CD14-positive monocyte (primary cell): ENCODE measurements around the gene JSRP1. TPM values are rescaled to one million over a fixed set of nuclear protein-coding genes. Genes with fewer than 3 reads are reported as not detected.
A peak's percentile ranks its signal among the peaks of the same experiment; 100 is the strongest.

Experiments
- DNase-seq, 3 donors: peaks; one replicate each; pipeline ENCODE4 v3.0.0-alpha.2; 2011 to 2022
- H2AFZ ChIP-seq: 2 replicates; pipeline ENCODE4 v1.6.0; 2012; ENCODE audit warnings: mild to moderate bottlenecking, low read depth, low read length, inconsistent platforms; ENCODE audit not compliant: insufficient read depth, poor library complexity, severe bottlenecking
- H3K27ac ChIP-seq, 2 donors: 1 replicate in 1 of 2; 2 replicates in 1 of 2; pipeline ENCODE4 v1.5.1; 2012 to 2013; ENCODE audit warnings: low read length in 2 of 2, control low read depth in 1 of 2, inconsistent platforms in 1 of 2, low read depth in 1 of 2, mild to moderate bottlenecking in 1 of 2
- H3K27me3 ChIP-seq, 2 donors: one replicate each; pipeline versions ENCODE4 v1.6.0 to v1.6.1; 2011 to 2013; ENCODE audit warnings: low read length in 2 of 2; ENCODE audit not compliant: control insufficient read depth in 2 of 2, insufficient read depth in 2 of 2
- H3K36me3 ChIP-seq, 2 donors: replicated peaks in 1 of 2; 1 replicate in 1 of 2; 2 replicates in 1 of 2; pipeline versions ENCODE4 v1.5.1 to v1.6.1; 2012 to 2013; ENCODE audit warnings: low read length in 2 of 2, control low read depth in 1 of 2, inconsistent platforms in 1 of 2, mild to moderate bottlenecking in 1 of 2; ENCODE audit not compliant: insufficient read depth in 2 of 2, control insufficient read depth in 1 of 2
- H3K4me1 ChIP-seq, 2 donors: 1 replicate in 1 of 2; 2 replicates in 1 of 2; pipeline versions ENCODE4 v1.5.1 to v1.6.1; 2012 to 2013; ENCODE audit warnings: low read length in 2 of 2, control low read depth in 1 of 2, inconsistent platforms in 1 of 2, mild to moderate bottlenecking in 1 of 2, moderate library complexity in 1 of 2; ENCODE audit not compliant: insufficient read depth in 2 of 2, control insufficient read depth in 1 of 2
- H3K4me2 ChIP-seq: replicated peaks from 2 replicates; pipeline ENCODE3; 2012; ENCODE audit warnings: low read length, moderate library complexity, mild to moderate bottlenecking; ENCODE audit not compliant: poor library complexity, severe bottlenecking; ENCODE audit errors: extremely low read depth
- H3K4me3 ChIP-seq, 3 experiments: fragments of 200-600 bp in 1 of 3; sonication (generic) in 1 of 3; replicated peaks in 1 of 3; 1 replicate in 2 of 3; 2 replicates in 1 of 3; pipeline ENCODE4 v1.5.1; 2011 to 2013; ENCODE audit warnings: low read length in 3 of 3, mild to moderate bottlenecking in 3 of 3, control low read depth in 2 of 3, low read depth in 2 of 3, inconsistent platforms in 1 of 3, moderate library complexity in 1 of 3
- H3K79me2 ChIP-seq: 2 replicates; pipeline ENCODE4 v1.6.0; 2012; ENCODE audit warnings: mild to moderate bottlenecking, control low read depth, inconsistent platforms, low read length, moderate library complexity; ENCODE audit not compliant: insufficient read depth
- H3K9ac ChIP-seq: 2 replicates; pipeline ENCODE4 v1.6.0; 2017; ENCODE audit warnings: low read length, mild to moderate bottlenecking; ENCODE audit not compliant: insufficient read depth, poor library complexity, severe bottlenecking
- H3K9me3 ChIP-seq, 2 donors: replicated peaks in 1 of 2; 1 replicate in 1 of 2; 2 replicates in 1 of 2; pipeline versions ENCODE4 v1.5.1 to v1.6.1; 2012 to 2013; ENCODE audit warnings: low read length in 2 of 2, control low read depth in 1 of 2; ENCODE audit not compliant: control insufficient read depth in 1 of 2, insufficient read depth in 1 of 2
- H4K20me1 ChIP-seq: 2 replicates; pipeline ENCODE4 v1.6.0; 2012; ENCODE audit warnings: mild to moderate bottlenecking, low read length, control low read depth, moderate library complexity; ENCODE audit not compliant: insufficient read depth
- H3K27ac Mint-ChIP-seq, 7 donors: one replicate each; pipeline ENCODE4 v1.8.0; 2020; ENCODE audit warnings: mild to moderate bottlenecking in 7 of 7, mixed read lengths in 7 of 7, moderate library complexity in 6 of 7, inconsistent platforms in 2 of 7
- H3K27me3 Mint-ChIP-seq, 3 donors: one replicate each; pipeline ENCODE4 v1.8.0; 2021 to 2022; ENCODE audit warnings: low read depth in 3 of 3, mild to moderate bottlenecking in 3 of 3, mixed read lengths in 3 of 3, moderate library complexity in 3 of 3, inconsistent platforms in 1 of 3
- H3K36me3 Mint-ChIP-seq, 2 donors: one replicate each; pipeline ENCODE4 v1.8.0; 2020; ENCODE audit warnings: mixed read lengths in 2 of 2, inconsistent platforms in 1 of 2, mild to moderate bottlenecking in 1 of 2
- H3K4me1 Mint-ChIP-seq: one replicate; pipeline ENCODE4 v1.8.0; 2020; ENCODE audit warnings: mild to moderate bottlenecking, mixed read lengths
- H3K4me3 Mint-ChIP-seq, 2 donors: one replicate each; pipeline ENCODE4 v1.8.0; 2020; ENCODE audit warnings: mild to moderate bottlenecking in 2 of 2, mixed read lengths in 2 of 2, moderate library complexity in 1 of 2
- H3K9me3 Mint-ChIP-seq, 7 donors: one replicate each; pipeline ENCODE4 v1.8.0; 2020 to 2022; ENCODE audit warnings: mixed read lengths in 7 of 7, mild to moderate bottlenecking in 6 of 7, moderate library complexity in 6 of 7, inconsistent platforms in 2 of 7
- CTCF ChIP-seq: fragments of 200-600 bp; IDR thresholded peaks from one replicate; pipeline ENCODE4 v1.8.0; 2022; ENCODE audit warnings: antibody characterized with exemption, mild to moderate bottlenecking
- WGBS: methylation state at CpG from one replicate; pipeline ENCODE4 v1.1.5; 2013; ENCODE audit warnings: missing lambda C conversion rate; ENCODE audit not compliant: insufficient coverage; 5-methylcytosine and 5-hydroxymethylcytosine counted together
- intact Hi-C, 2 donors: fragments of 100-400 bp; cut with micrococcal nuclease; formaldehyde crosslinking; loops; one replicate each; pipeline versions ENCODE4 v1.15.0 to v1.15.1; 2023
- polyA plus RNA-seq, 3 donors: library from polyadenylated mRNA; depleted of rRNA in 1 of 3; unstranded in 2 of 3; stranded (reverse) in 1 of 3; fragments of 300-500 nt in 2 of 3; fragments of >200 nt in 1 of 3; fragmentation: Illumina TruSeq in 2 of 3; gene quantifications; 1 replicate in 2 of 3; 2 replicates in 1 of 3; pipeline ENCODE4 v1.2.3, GENCODE V29; 2012 to 2021

Gene JSRP1
- polyA plus RNA-seq, 3 donors = 0.38 to 0.50 TPM; not detected in 1

GRCh38 chr19:2230807-2231533, 25.2 kb downstream of the JSRP1 start:
- intact Hi-C loops = no loop called here
- 91% methylated on average over 8 of the region's 12 CpGs for WGBS

GRCh38 chr19:2230033-2230531, 26.1 kb downstream of the JSRP1 start:
- no peak overlapping the region for H3K9ac ChIP-seq
- H3K27ac Mint-ChIP-seq = peak overlapping the region in 1 of 7 donors; percentile 20
- WGBS = 97% methylated on average over 30 of the region's 43 CpGs

More at GRCh38 chr19:2230807-2231533, 25.2 kb downstream of the JSRP1 start:
- no peak for DNase-seq
- H3K27me3 Mint-ChIP-seq = peaks cover 0 to 2% (median 0%) of the 10 kb centered on the region in 3 donors
- Histone ChIP-seq H3K4me1 (peaks cover 14 to 33% of the 10 kb centered on the region in 2 donors), H3K4me2 (no peak overlapping the region), H3K27ac (peak overlapping the region in 1 of 2 donors; percentile 51), H3K4me3 (no peak overlapping the region), H4K20me1 (peaks cover 88% of the 10 kb centered on the region), H3K27me3 (no peaks in the 10 kb centered on the region), H3K36me3 (peaks cover 52 to 75% of the 10 kb centered on the region in 2 donors), H3K9me3 (no peaks in the 10 kb centered on the region), H3K9ac (no peak overlapping the region), H2AFZ (no peak overlapping the region), H3K79me2 (peaks cover 48% of the 10 kb centered on the region)
- H3K27ac Mint-ChIP-seq = peak overlapping the region in 4 of 7 donors; percentile 3 to 69 (median 40)
- H3K4me3 Mint-ChIP-seq = no peak overlapping the region
- H3K4me1 Mint-ChIP-seq = peaks cover 21% of the 10 kb centered on the region
- TF ChIP-seq CTCF = no peak
- peaks cover 34 to 65% of the 10 kb centered on the region in 2 donors for H3K36me3 Mint-ChIP-seq
- peaks cover 0 to under 1% (median 0%) of the 10 kb centered on the region in 7 donors for H3K9me3 Mint-ChIP-seq

More at GRCh38 chr19:2230033-2230531, 26.1 kb downstream of the JSRP1 start:
- Mint-ChIP-seq H3K36me3 (peaks cover 41 to 74% of the 10 kb centered on the region in 2 donors), H3K4me1 (peaks cover 17% of the 10 kb centered on the region), H3K4me3 (no peak overlapping the region), H3K9me3 (peaks cover 0 to 2% (median 0%) of the 10 kb centered on the region in 7 donors), H3K27me3 (peaks cover 0 to 2% (median 0%) of the 10 kb centered on the region in 3 donors)
- peaks cover 10 to 27% of the 10 kb centered on the region in 2 donors for H3K4me1 ChIP-seq
- H3K27me3 ChIP-seq = no peaks in the 10 kb centered on the region
- no peak for TF ChIP-seq CTCF
- no peak overlapping the region for H3K27ac ChIP-seq
- no peak overlapping the region for H2AFZ ChIP-seq
- no peak for DNase-seq
- no peak overlapping the region for H3K4me2 ChIP-seq
- H3K36me3 ChIP-seq = peaks cover 61 to 84% of the 10 kb centered on the region in 2 donors
- intact Hi-C loops = no loop called here
- H3K4me3 ChIP-seq = no peak overlapping the region
- H4K20me1 ChIP-seq = peaks cover 84% of the 10 kb centered on the region
- no peaks in the 10 kb centered on the region for H3K9me3 ChIP-seq
- H3K79me2 ChIP-seq = peaks cover 39% of the 10 kb centered on the region
